WTC11 (cell line): ENCODE results near the gene LRRC8D. TPM values are rescaled to one million over a fixed set of nuclear protein-coding genes. Genes with fewer than 3 reads are reported as not detected.

Experiments
- ATAC-seq: fragments of 200-7000 bp; cut with Tn5 transposase; 2 replicates; pipeline ENCODE4 v1.10.0; 2021; ENCODE audit warnings: mild to moderate bottlenecking, moderate library complexity
- CTCF ChIA-PET: fragments of 300-600 bp; sonication (Branson Sonifier 250); formaldehyde crosslinking; loops from one replicate; lab custom pipeline; 2021; ENCODE audit warnings: antibody characterized with exemption; lab: Charles Lee
- POLR2A ChIA-PET: fragments of 350-600 bp; sonication (Branson Sonifier 250); formaldehyde crosslinking; loops from one replicate; lab custom pipeline; 2021; ENCODE audit warnings: antibody characterized with exemption; lab: Charles Lee
- DNase-seq: peaks from one replicate; pipeline ENCODE4 v3.0.0; 2021; ENCODE audit warnings: low spot score
- H3K27ac Mint-ChIP-seq: 2 replicates; pipeline ENCODE4 v1.8.0; 2021; ENCODE audit warnings: mixed read lengths
- H3K27me3 Mint-ChIP-seq: 2 replicates; pipeline ENCODE4 v1.8.0; 2021; ENCODE audit warnings: low read depth, mild to moderate bottlenecking, moderate library complexity, mixed read lengths
- H3K36me3 Mint-ChIP-seq: 2 replicates; pipeline ENCODE4 v1.8.0; 2021; ENCODE audit warnings: mixed read lengths
- H3K4me1 Mint-ChIP-seq: 2 replicates; pipeline ENCODE4 v1.8.0; 2022; ENCODE audit warnings: mixed read lengths
- H3K4me3 Mint-ChIP-seq: 2 replicates; pipeline ENCODE4 v1.8.0; 2021; ENCODE audit warnings: mild to moderate bottlenecking, moderate library complexity, mixed read lengths
- H3K9me3 Mint-ChIP-seq: 2 replicates; pipeline ENCODE4 v1.8.0; 2021; ENCODE audit warnings: mixed read lengths
- AR ChIP-seq: fragments of 250-450 bp; sonication (Bioruptor Pico); IDR thresholded peaks from 2 replicates; pipeline ENCODE4 v1.9.0; 2021; ENCODE audit warnings: mild to moderate bottlenecking
- ATF6 ChIP-seq: sonication (generic); formaldehyde crosslinking; IDR thresholded peaks from 2 replicates; pipeline ENCODE4 v1.8.1; 2023; ENCODE audit warnings: mild to moderate bottlenecking, missing genetic modification reagents
- CBFB ChIP-seq: sonication (generic); formaldehyde crosslinking; IDR thresholded peaks from 2 replicates; pipeline ENCODE4 v1.8.1; 2022; ENCODE audit warnings: mild to moderate bottlenecking, low read depth, missing genetic modification reagents
- CDX4 ChIP-seq: fragments of 250-450 bp; sonication (Bioruptor Pico); IDR thresholded peaks from 2 replicates; pipeline ENCODE4 v1.9.0; 2021; ENCODE audit warnings: moderate library complexity, mild to moderate bottlenecking, inconsistent platforms, borderline replicate concordance
- CREM ChIP-seq: sonication (generic); formaldehyde crosslinking; IDR thresholded peaks from 2 replicates; pipeline ENCODE4 v1.8.1; 2022; ENCODE audit warnings: mild to moderate bottlenecking, missing genetic modification reagents, moderate library complexity
- E2F1 ChIP-seq: sonication (generic); formaldehyde crosslinking; IDR thresholded peaks from 2 replicates; pipeline ENCODE4 v1.8.0; 2022; ENCODE audit warnings: mild to moderate bottlenecking, missing genetic modification reagents
- ELF4 ChIP-seq: sonication (generic); formaldehyde crosslinking; IDR thresholded peaks from 2 replicates; pipeline ENCODE4 v1.8.1; 2022; ENCODE audit warnings: low read depth, mild to moderate bottlenecking, moderate library complexity, missing genetic modification reagents
- ERG ChIP-seq: fragments of 250-450 bp; sonication (Bioruptor Pico); IDR thresholded peaks from 2 replicates; pipeline ENCODE4 v1.8.0; 2021; ENCODE audit warnings: mild to moderate bottlenecking
- ETV6 ChIP-seq: sonication (generic); formaldehyde crosslinking; IDR thresholded peaks from 2 replicates; pipeline ENCODE4 v1.8.1; 2022; ENCODE audit warnings: mild to moderate bottlenecking, missing genetic modification reagents
- KAT7 ChIP-seq: sonication (generic); formaldehyde crosslinking; IDR thresholded peaks from 2 replicates; pipeline ENCODE4 v1.8.1; 2023; ENCODE audit warnings: missing genetic modification reagents, mild to moderate bottlenecking, borderline replicate concordance
- MAX ChIP-seq: sonication (generic); formaldehyde crosslinking; IDR thresholded peaks from 2 replicates; pipeline ENCODE4 v1.8.0; 2022; ENCODE audit warnings: mild to moderate bottlenecking, missing genetic modification reagents
- MLX ChIP-seq: sonication (generic); formaldehyde crosslinking; IDR thresholded peaks from 2 replicates; pipeline ENCODE4 v1.8.1; 2023; ENCODE audit warnings: mild to moderate bottlenecking, missing genetic modification reagents, moderate library complexity
- MXD4 ChIP-seq: fragments of 250-450 bp; sonication (Bioruptor Pico); IDR thresholded peaks from 2 replicates; pipeline ENCODE4 v1.8.0; 2021; ENCODE audit warnings: mild to moderate bottlenecking, moderate library complexity, borderline replicate concordance
- MYBL2 ChIP-seq: sonication (generic); formaldehyde crosslinking; IDR thresholded peaks from 2 replicates; pipeline ENCODE4 v1.8.1; 2023; ENCODE audit warnings: mild to moderate bottlenecking, moderate library complexity, missing genetic modification reagents
- NFATC4 ChIP-seq: fragments of 250-450 bp; sonication (Bioruptor Pico); IDR thresholded peaks from 2 replicates; pipeline ENCODE4 v1.9.0; 2021; ENCODE audit warnings: mild to moderate bottlenecking
- NR2C2 ChIP-seq: sonication (generic); formaldehyde crosslinking; IDR thresholded peaks from 2 replicates; pipeline ENCODE4 v1.8.0; 2022; ENCODE audit warnings: mild to moderate bottlenecking, missing genetic modification reagents
- PREB ChIP-seq: sonication (generic); formaldehyde crosslinking; IDR thresholded peaks from 2 replicates; pipeline ENCODE4 v1.8.1; 2022; ENCODE audit warnings: mild to moderate bottlenecking, missing genetic modification reagents, moderate library complexity, borderline replicate concordance
- TEAD4 ChIP-seq: sonication (generic); formaldehyde crosslinking; IDR thresholded peaks from 2 replicates; pipeline ENCODE4 v1.8.0; 2022; ENCODE audit warnings: mild to moderate bottlenecking, missing genetic modification reagents
- ZMAT4 ChIP-seq: fragments of 250-450 bp; sonication (Bioruptor Pico); IDR thresholded peaks from 2 replicates; pipeline ENCODE4 v1.9.0; 2021; ENCODE audit warnings: mild to moderate bottlenecking
- ZNF263 ChIP-seq: sonication (generic); formaldehyde crosslinking; IDR thresholded peaks from 2 replicates; pipeline ENCODE4 v1.8.1; 2022; ENCODE audit warnings: low read depth, mild to moderate bottlenecking, moderate library complexity, missing genetic modification reagents
- total RNA-seq: library from RNA; stranded (reverse); gene quantifications from 3 replicates; pipeline ENCODE4 v1.2.3, GENCODE V29; 2021

The LRRC8D gene
- total RNA-seq, 1 experiment from 2014 or later, result 42.6 TPM

- H3K4me1 Mint-ChIP-seq, result peaks cover 73% of the 10 kb centered on the region
Measured at GRCh38 chr1:89935235-89935634, 114.4 kb downstream of the LRRC8D start.

More at GRCh38 chr1:89935235-89935634, 114.4 kb downstream of the LRRC8D start:
- peaks cover 39% of the 10 kb centered on the region for H3K36me3 Mint-ChIP-seq
- H3K4me3 Mint-ChIP-seq, result no peak overlapping the region
- no peaks in the 10 kb centered on the region for H3K27me3 Mint-ChIP-seq
- TF ChIP-seq ZMAT4 (CRISPR knock-in tag) (no peak), TEAD4 (CRISPR knock-in tag) (no peak), CREM (CRISPR knock-in tag) (no peak), ERG (no peak), ATF6 (no peak), MAX (CRISPR knock-in tag) (no peak), NR2C2 (CRISPR knock-in tag) (no peak), CBFB (CRISPR knock-in tag) (no peak), ETV6 (CRISPR knock-in tag) (no peak), KAT7 (no peak), ELF4 (CRISPR knock-in tag) (no peak), E2F1 (CRISPR knock-in tag) (no peak), AR (CRISPR knock-in tag) (no peak), MXD4 (CRISPR knock-in tag) (no peak), CDX4 (CRISPR knock-in tag) (no peak), NFATC4 (CRISPR knock-in tag) (no peak), PREB (CRISPR knock-in tag) (no peak), ZNF263 (CRISPR knock-in tag) (no peak), MLX (no peak), MYBL2 (CRISPR knock-in tag) (no peak)
- ChIA-PET CTCF (interaction anchor here (0.6 to 0.9 kb wide), 2 partner anchors 92 to 914 kb away, joined by 3 read pairs; no protein-coding TSS in a partner anchor), POLR2A (no interaction called here)
- ATAC-seq (0 out of 2 replicates have a peak, but pooled peaks have one; percentile 12), DNase-seq (no peak)
- H3K9me3 Mint-ChIP-seq, result peaks cover 11% of the 10 kb centered on the region
- peak overlapping the region; percentile 38 for H3K27ac Mint-ChIP-seq
